Activated T-helper 1 cell treated with anti-CD3 and anti-CD28 coated beads, Interleukin-12 subunit alpha, Interleukin-12 subunit beta, Interleukin-2, Interleukin-4 antibody, amounts not matched to agents 30 ng/mL and 10 ng/mL and 1 ng/mL, durations not matched to agents 14 hours and 24 hours and 36 hours (primary cell): Measurements from ENCODE around the gene CRNN. TPM values are rescaled to one million over a fixed set of nuclear protein-coding genes. Genes with fewer than 3 reads are reported as not detected.

Experiments
- DNase-seq: peaks from one replicate; pipeline ENCODE4 v3.0.0; 2021; ENCODE audit warnings: low spot score
- H3K27ac Mint-ChIP-seq: one replicate; pipeline ENCODE4 v1.8.0; 2021; ENCODE audit warnings: mild to moderate bottlenecking, mixed read lengths
- H3K27me3 Mint-ChIP-seq: one replicate; pipeline ENCODE4 v1.8.0; 2022; ENCODE audit warnings: mild to moderate bottlenecking, moderate library complexity, mixed read lengths; ENCODE audit not compliant: insufficient read depth
- H3K36me3 Mint-ChIP-seq: one replicate; pipeline ENCODE4 v1.8.0; 2021; ENCODE audit warnings: low read depth, mixed read lengths
- H3K4me1 Mint-ChIP-seq: one replicate; pipeline ENCODE4 v1.8.0; 2021; ENCODE audit warnings: low read depth, mixed read lengths
- H3K4me3 Mint-ChIP-seq: one replicate; pipeline ENCODE4 v1.8.0; 2021; ENCODE audit warnings: mild to moderate bottlenecking, moderate library complexity, mixed read lengths
- H3K9me3 Mint-ChIP-seq: one replicate; pipeline ENCODE4 v1.8.0; 2021; ENCODE audit warnings: mixed read lengths
- intact Hi-C: fragments of 100-400 bp; cut with micrococcal nuclease; formaldehyde crosslinking; loops from one replicate; pipeline ENCODE4 v1.15.1; 2024
- total RNA-seq: library from RNA; stranded (reverse); gene quantifications from 2 replicates; pipeline ENCODE4 v1.2.3, GENCODE V29; 2022

Gene CRNN
- total RNA-seq, 1 donor from 2014 or later = not detected

DNA sequence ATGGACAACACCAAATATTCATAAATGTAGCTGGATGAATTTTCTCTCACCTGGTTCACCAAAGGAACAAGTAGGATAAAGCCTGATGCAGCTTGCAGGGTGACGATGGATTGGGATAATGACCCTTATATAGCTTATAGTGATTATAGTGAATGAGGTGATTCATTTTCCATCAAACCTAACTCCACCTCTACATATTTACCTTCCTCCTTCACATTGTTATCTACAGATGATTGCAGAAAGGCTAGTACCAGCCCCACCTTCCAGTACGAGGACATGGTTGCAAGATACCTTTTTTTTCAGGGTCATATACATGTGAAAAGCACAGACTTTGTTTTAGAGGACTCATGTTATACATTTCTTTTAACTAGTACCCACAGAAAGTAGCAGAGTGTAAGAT is 54.2 kb downstream of the CRNN start, which contains the start of gene FLG2:
TSS of gene FLG2 (minus strand) at position 101 of the 400 bp plus-strand sequence. CDS start 1,122 bp downstream, outside the sequence.
- no peak for DNase-seq
- Mint-ChIP-seq H3K9me3 (peaks cover 5% of the 10 kb centered on the region), H3K4me1 (no peaks in the 10 kb centered on the region), H3K27me3 (peaks cover 4% of the 10 kb centered on the region), H3K36me3 (no peaks in the 10 kb centered on the region), H3K27ac (no peak within 1 kb of the TSS), H3K4me3 (no peak within 1 kb of the TSS)
- intact Hi-C loops = no loop called here

Other genes starting within 250 kb of the CRNN start
- gene HRNR, start 190.1 kb downstream of the CRNN start, total RNA-seq = not detected in 2 replicates
- gene FLG, start 89.0 kb downstream of the CRNN start, total RNA-seq = not detected in 2 replicates
- not detected in 2 replicates for gene FLG2, start 54.3 kb downstream of the CRNN start, total RNA-seq
- gene LCE5A, start 96.5 kb upstream of the CRNN start, total RNA-seq = not detected in 2 replicates
- not detected in 2 replicates for gene CRCT1, start 100.2 kb upstream of the CRNN start, total RNA-seq
- not detected in 2 replicates for gene LCE3E, start 152.5 kb upstream of the CRNN start, total RNA-seq
- gene LCE3D, start 166.3 kb upstream of the CRNN start, total RNA-seq = not detected in 2 replicates
- not detected in 2 replicates for gene LCE3C, start 186.0 kb upstream of the CRNN start, total RNA-seq
- not detected in 2 replicates for gene LCE3B, start 199.5 kb upstream of the CRNN start, total RNA-seq
- not detected in 2 replicates for gene LCE3A, start 208.8 kb upstream of the CRNN start, total RNA-seq
- not detected in 2 replicates for gene LCE2D, start 249.1 kb upstream of the CRNN start, total RNA-seq